WTC11 (cell line): ENCODE results near the gene GPR17. TPM values are rescaled to one million over a fixed set of nuclear protein-coding genes. Genes with fewer than 3 reads are reported as not detected.
A peak's percentile ranks its signal among the peaks of the same experiment; 100 is the strongest.

Experiments used
- AFF4 ChIP-seq: sonication (generic); formaldehyde crosslinking; IDR thresholded peaks from 2 replicates; pipeline ENCODE4 v1.8.1; 2023; ENCODE audit warnings: mild to moderate bottlenecking, missing genetic modification reagents, borderline replicate concordance
- AR ChIP-seq: fragments of 250-450 bp; sonication (Bioruptor Pico); IDR thresholded peaks from 2 replicates; pipeline ENCODE4 v1.9.0; 2021; ENCODE audit warnings: mild to moderate bottlenecking
- ATF1 ChIP-seq: sonication (generic); formaldehyde crosslinking; IDR thresholded peaks from 2 replicates; pipeline ENCODE4 v1.8.1; 2023; ENCODE audit warnings: mild to moderate bottlenecking, moderate library complexity, missing genetic modification reagents
- ATF3 ChIP-seq: sonication (generic); formaldehyde crosslinking; conservative IDR thresholded peaks from 2 replicates; pipeline ENCODE4 v1.8.1; 2022; ENCODE audit warnings: mild to moderate bottlenecking, missing genetic modification reagents
- ATF6 ChIP-seq: sonication (generic); formaldehyde crosslinking; IDR thresholded peaks from 2 replicates; pipeline ENCODE4 v1.8.1; 2023; ENCODE audit warnings: mild to moderate bottlenecking, missing genetic modification reagents
- E2F5 ChIP-seq: sonication (generic); formaldehyde crosslinking; IDR thresholded peaks from 2 replicates; pipeline ENCODE4 v1.8.1; 2022; ENCODE audit warnings: mild to moderate bottlenecking, moderate library complexity, missing genetic modification reagents
- ESRRA ChIP-seq: sonication (generic); formaldehyde crosslinking; IDR thresholded peaks from 2 replicates; pipeline ENCODE4 v1.8.1; 2022; ENCODE audit warnings: mild to moderate bottlenecking, missing genetic modification reagents, borderline replicate concordance
- FOXP1 ChIP-seq: sonication (generic); formaldehyde crosslinking; IDR thresholded peaks from 2 replicates; pipeline ENCODE4 v1.8.0; 2022; ENCODE audit warnings: missing genetic modification reagents, mild to moderate bottlenecking, moderate library complexity, borderline replicate concordance
- HMGA2 ChIP-seq: fragments of 250-450 bp; sonication (Bioruptor Pico); IDR thresholded peaks from 2 replicates; pipeline ENCODE4 v1.4.0; 2021; ENCODE audit warnings: mild to moderate bottlenecking, moderate library complexity
- IRF2 ChIP-seq: sonication (generic); formaldehyde crosslinking; IDR thresholded peaks from 2 replicates; pipeline ENCODE4 v1.8.0; 2022; ENCODE audit warnings: low read depth, missing genetic modification reagents, borderline replicate concordance
- JAZF1 ChIP-seq: fragments of 250-450 bp; sonication (Bioruptor Pico); IDR thresholded peaks from 2 replicates; pipeline ENCODE4 v1.9.0; 2021; ENCODE audit warnings: moderate library complexity, mild to moderate bottlenecking, inconsistent platforms
- KAT7 ChIP-seq: sonication (generic); formaldehyde crosslinking; IDR thresholded peaks from 2 replicates; pipeline ENCODE4 v1.8.1; 2023; ENCODE audit warnings: missing genetic modification reagents, mild to moderate bottlenecking, borderline replicate concordance
- NFE2L1 ChIP-seq: sonication (generic); formaldehyde crosslinking; IDR thresholded peaks from 2 replicates; pipeline ENCODE4 v1.8.1; 2023; ENCODE audit warnings: missing genetic modification reagents
- NFYB ChIP-seq: sonication (generic); formaldehyde crosslinking; conservative IDR thresholded peaks from 2 replicates; pipeline ENCODE4 v1.8.0; 2022; ENCODE audit warnings: low read depth, missing genetic modification reagents
- NR1H2 ChIP-seq: sonication (generic); formaldehyde crosslinking; IDR thresholded peaks from 2 replicates; pipeline ENCODE4 v1.9.0; 2021; ENCODE audit warnings: mild to moderate bottlenecking, moderate library complexity, missing genetic modification reagents
- NR3C1 ChIP-seq: sonication (generic); formaldehyde crosslinking; conservative IDR thresholded peaks from 2 replicates; pipeline ENCODE4 v1.8.1; 2023; ENCODE audit warnings: low read depth, mild to moderate bottlenecking, missing genetic modification reagents
- PRRX2 ChIP-seq: fragments of 250-450 bp; sonication (Bioruptor Pico); IDR thresholded peaks from 2 replicates; pipeline ENCODE4 v1.8.0; 2021; ENCODE audit warnings: mild to moderate bottlenecking
- SP1 ChIP-seq: sonication (generic); formaldehyde crosslinking; conservative IDR thresholded peaks from 2 replicates; pipeline ENCODE4 v1.8.1; 2022; ENCODE audit warnings: missing genetic modification reagents
- TEAD1 ChIP-seq: sonication (generic); formaldehyde crosslinking; IDR thresholded peaks from 2 replicates; pipeline ENCODE4 v1.8.0; 2022; ENCODE audit warnings: mild to moderate bottlenecking, missing genetic modification reagents
- TP53 ChIP-seq: sonication (generic); formaldehyde crosslinking; IDR thresholded peaks from 2 replicates; pipeline ENCODE4 v1.8.1; 2023; ENCODE audit warnings: mild to moderate bottlenecking, missing genetic modification reagents
- ZBTB21 ChIP-seq: sonication (generic); formaldehyde crosslinking; IDR thresholded peaks from 2 replicates; pipeline ENCODE4 v1.8.1; 2023; ENCODE audit warnings: mild to moderate bottlenecking, missing genetic modification reagents, borderline replicate concordance
- ZMAT4 ChIP-seq: fragments of 250-450 bp; sonication (Bioruptor Pico); IDR thresholded peaks from 2 replicates; pipeline ENCODE4 v1.9.0; 2021; ENCODE audit warnings: mild to moderate bottlenecking
- ZNF263 ChIP-seq: sonication (generic); formaldehyde crosslinking; IDR thresholded peaks from 2 replicates; pipeline ENCODE4 v1.8.1; 2022; ENCODE audit warnings: low read depth, mild to moderate bottlenecking, moderate library complexity, missing genetic modification reagents
- ZNF281 ChIP-seq: sonication (generic); formaldehyde crosslinking; IDR thresholded peaks from 2 replicates; pipeline ENCODE4 v1.8.0; 2023; ENCODE audit warnings: mild to moderate bottlenecking, missing genetic modification reagents
- total RNA-seq: library from RNA; stranded (reverse); gene quantifications from 3 replicates; pipeline ENCODE4 v1.2.3, GENCODE V29; 2021

GPR17 gene
- total RNA-seq, 1 experiment from 2014 or later: not detected

GRCh38 chr2:127701651-127702394 is 55.9 kb downstream of the GPR17 start (continued):
- TF ChIP-seq AFF4 (no peak), TEAD1 (0 out of 2 replicates have a peak, but pooled peaks have one; percentile 36), ZNF263 (no peak; the same call in 1 of the 2 replicates), ESRRA (CRISPR knock-in tag) (no peak; the same call in none of the 2 replicates), TP53 (CRISPR knock-in tag) (peak; percentile 78), AR (no peak), ZBTB21 (no peak; the same call in 1 of the 2 replicates), ZMAT4 (CRISPR knock-in tag) (no peak), KAT7 (CRISPR knock-in tag) (peak; percentile 89), SP1 (CRISPR knock-in tag) (peak; percentile 48), NFE2L1 (peak; percentile 83; the same call in 1 of the 2 replicates), HMGA2 (CRISPR knock-in tag) (no peak), JAZF1 (CRISPR knock-in tag) (no peak), ATF6 (CRISPR knock-in tag) (no peak), PRRX2 (CRISPR knock-in tag) (0 out of 2 replicates have a peak, but pooled peaks have one; percentile 19), NR3C1 (CRISPR knock-in tag) (no peak; the same call in 1 of the 2 replicates), ATF1 (CRISPR knock-in tag) (0 out of 2 replicates have a peak, but pooled peaks have one; percentile 62), FOXP1 (CRISPR knock-in tag) (peak; percentile 97), IRF2 (CRISPR knock-in tag) (peak; percentile 86), ZNF281 (CRISPR knock-in tag) (peak; percentile 81; the same call in 1 of the 2 replicates), NR1H2 (CRISPR knock-in tag) (no peak), ATF3 (peak; percentile 24; the same call in 1 of the 2 replicates), E2F5 (CRISPR knock-in tag) (peak; percentile 84), NFYB (CRISPR knock-in tag) (0 out of 2 replicates have a peak, but pooled peaks have one; percentile 44)
